ENCODE results near the gene TBC1D22A.

DNA sequence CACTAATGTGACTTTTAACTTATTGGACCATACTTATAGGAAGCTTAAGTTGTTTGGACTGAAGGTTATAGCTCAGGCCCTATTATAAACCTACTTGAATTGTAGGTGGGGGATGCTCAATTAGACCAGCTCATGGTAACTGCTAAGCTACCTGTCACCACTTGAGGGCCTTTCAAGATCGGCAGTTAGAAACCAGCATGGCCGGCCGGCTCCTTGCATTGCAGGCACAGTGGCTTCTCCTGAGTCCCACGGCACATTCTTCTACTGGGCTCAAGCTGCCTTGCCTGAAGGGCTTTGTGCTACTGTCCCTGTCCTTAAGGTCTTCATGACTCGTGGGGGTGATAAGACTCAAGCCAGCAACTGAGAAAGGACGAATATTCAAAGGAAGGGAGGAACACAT lies 70.8 kb downstream of the TBC1D22A start:
- TF ChIP-seq EZH2 (IDR thresholded peaks at IDR 0.05; ENCODE audit: insufficient read depth, low read length) (no peak), CTCF (IDR thresholded peaks at IDR 0.05; ENCODE audit: insufficient read depth, low read depth, low read length) (peak; percentile 39)

All from astrocyte (in vitro differentiated cells and primary cell).